HG02763 (cell line): ENCODE data around the gene ENOX1.
"Not testable (repeated sequence)": the region's sequence is repeated elsewhere in the genome, so short reads cannot be mapped to it uniquely, and the experiment has no call there.

Source experiments
- ATAC-seq: cut with Tn5 transposase; IDR thresholded peaks from one replicate; pipeline ENCODE4 v1.9.1; 2021; ENCODE audit warnings: mild to moderate bottlenecking, moderate library complexity; ENCODE audit not compliant: unreplicated experiment

ENOX1 gene

GRCh38 chr13:43185226-43185625 lies 601.5 kb downstream of the ENOX1 start:
- no peak for ATAC-seq

GRCh38 chr13:43180837-43181236 lies 605.9 kb downstream of the ENOX1 start:
- no peak for ATAC-seq

- ATAC-seq = no peak
These were observed 606.6 kb downstream of the ENOX1 start for GRCh38 chr13:43180036-43180660.

- ATAC-seq = no peak
These were observed 615.3 kb downstream of the ENOX1 start for GRCh38 chr13:43171489-43171888.

- ATAC-seq = no peak
These were observed 616.3 kb downstream of the ENOX1 start for GRCh38 chr13:43170506-43170905.

GRCh38 chr13:43168434-43168833 lies 618.3 kb downstream of the ENOX1 start:
- not testable (repeated sequence) for ATAC-seq

- no peak for ATAC-seq
These were observed 619.0 kb downstream of the ENOX1 start for GRCh38 chr13:43167731-43168130.

GRCh38 chr13:43166644-43167457 lies 619.9 kb downstream of the ENOX1 start:
- no peak for ATAC-seq
